ENCODE measurements around the gene CTSC. TPM values are rescaled to one million over a fixed set of nuclear protein-coding genes. Genes with fewer than 3 reads are reported as not detected.

CTSC gene
- total RNA-seq, 4 donors from 2014 or later, result 54.8 to 87.5 (median 64.2) TPM

DNA sequence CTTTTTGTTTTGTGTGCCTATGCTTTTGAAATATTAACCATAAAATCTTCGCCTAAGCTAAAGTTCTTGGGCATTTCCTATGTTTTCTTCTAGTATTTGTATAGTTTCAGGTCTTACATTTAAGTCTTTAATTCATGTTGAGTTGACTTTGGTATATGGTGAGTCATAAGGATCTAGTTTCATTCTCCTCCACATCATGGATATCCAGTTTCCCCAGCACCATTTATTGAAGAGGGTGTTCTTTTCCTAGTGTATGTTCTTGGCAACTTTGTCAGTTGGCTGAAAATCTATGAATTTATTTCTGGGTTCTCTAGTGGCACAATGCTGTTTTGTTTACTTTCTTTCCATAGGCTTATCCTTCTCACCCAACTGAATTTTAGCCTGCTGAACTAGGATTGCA, 49.0 kb downstream of the CTSC start:
- H3K4me3 ChIP-seq (replicated peaks in 1 of 3), result no peak overlapping the region
- H3K4me1 ChIP-seq, result peaks cover 11 to 32% of the 10 kb centered on the region in 2 donors
- H3K27me3 ChIP-seq, result no peaks in the 10 kb centered on the region
- TF ChIP-seq, protein P1, sequence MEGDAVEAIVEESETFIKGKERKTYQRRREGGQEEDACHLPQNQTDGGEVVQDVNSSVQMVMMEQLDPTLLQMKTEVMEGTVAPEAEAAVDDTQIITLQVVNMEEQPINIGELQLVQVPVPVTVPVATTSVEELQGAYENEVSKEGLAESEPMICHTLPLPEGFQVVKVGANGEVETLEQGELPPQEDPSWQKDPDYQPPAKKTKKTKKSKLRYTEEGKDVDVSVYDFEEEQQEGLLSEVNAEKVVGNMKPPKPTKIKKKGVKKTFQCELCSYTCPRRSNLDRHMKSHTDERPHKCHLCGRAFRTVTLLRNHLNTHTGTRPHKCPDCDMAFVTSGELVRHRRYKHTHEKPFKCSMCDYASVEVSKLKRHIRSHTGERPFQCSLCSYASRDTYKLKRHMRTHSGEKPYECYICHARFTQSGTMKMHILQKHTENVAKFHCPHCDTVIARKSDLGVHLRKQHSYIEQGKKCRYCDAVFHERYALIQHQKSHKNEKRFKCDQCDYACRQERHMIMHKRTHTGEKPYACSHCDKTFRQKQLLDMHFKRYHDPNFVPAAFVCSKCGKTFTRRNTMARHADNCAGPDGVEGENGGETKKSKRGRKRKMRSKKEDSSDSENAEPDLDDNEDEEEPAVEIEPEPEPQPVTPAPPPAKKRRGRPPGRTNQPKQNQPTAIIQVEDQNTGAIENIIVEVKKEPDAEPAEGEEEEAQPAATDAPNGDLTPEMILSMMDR (IDR thresholded peaks at IDR 0.05), result no peak
- no peak for TF ChIP-seq POLR2A (IDR thresholded peaks at IDR 0.05)
- DNase-seq, result no peak
- H3K36me3 ChIP-seq, result no peaks in the 10 kb centered on the region
- no peak overlapping the region for H3K27ac ChIP-seq
- H3K9me3 ChIP-seq, result no peaks in the 10 kb centered on the region
- WGBS, 2 donors, result 96 to 98% methylated on average over 1 of the region's 1 CpG
- intact Hi-C loops (cut with DNase I), result no loop called here

DNA sequence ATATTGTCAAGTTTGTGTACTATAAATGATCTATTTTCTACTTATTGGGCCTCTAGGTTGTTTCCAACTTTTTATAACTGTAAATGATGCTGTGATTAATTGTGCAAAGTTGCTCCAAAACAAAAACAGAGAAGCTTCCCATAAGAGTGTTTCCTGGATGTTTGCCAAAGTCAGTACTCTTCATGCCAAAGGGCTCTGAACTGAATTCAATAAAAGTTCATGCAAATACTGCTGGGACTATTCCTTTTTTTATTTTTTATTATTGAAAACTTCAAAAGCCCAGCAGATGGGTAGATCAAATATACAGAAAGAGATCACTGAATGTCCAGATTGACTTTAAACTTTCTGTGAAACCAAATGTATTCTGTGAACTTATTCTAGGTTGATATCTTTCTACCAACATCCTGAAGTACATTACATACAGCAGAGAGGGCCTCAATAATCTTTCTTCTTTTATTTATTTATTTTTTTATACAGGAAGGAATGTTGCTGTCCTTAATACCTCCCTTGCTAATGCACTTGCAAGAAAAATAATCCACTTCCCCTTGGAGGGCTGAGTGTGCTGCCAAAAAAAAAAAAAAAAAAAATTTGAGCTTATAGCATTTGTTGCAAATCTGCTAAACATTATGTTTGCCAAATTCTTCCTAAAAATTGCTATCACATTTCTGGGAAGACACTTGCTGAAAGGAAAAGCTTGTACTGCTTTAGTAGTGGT, 53.0 kb downstream of the CTSC start:
- Histone ChIP-seq H3K27me3 (no peaks in the 10 kb centered on the region), H3K27ac (no peak overlapping the region), H3K4me3 (replicated peaks in 1 of 3) (no peak overlapping the region), H3K9me3 (no peaks in the 10 kb centered on the region), H3K36me3 (no peaks in the 10 kb centered on the region), H3K4me1 (peaks cover 30 to 49% of the 10 kb centered on the region in 2 donors)
- TF ChIP-seq, protein P1 (IDR thresholded peaks at IDR 0.05), result no peak
- TF ChIP-seq POLR2A (IDR thresholded peaks at IDR 0.05), result no peak
- intact Hi-C loops (cut with DNase I), result no loop called here
- DNase-seq, result no peak

DNA sequence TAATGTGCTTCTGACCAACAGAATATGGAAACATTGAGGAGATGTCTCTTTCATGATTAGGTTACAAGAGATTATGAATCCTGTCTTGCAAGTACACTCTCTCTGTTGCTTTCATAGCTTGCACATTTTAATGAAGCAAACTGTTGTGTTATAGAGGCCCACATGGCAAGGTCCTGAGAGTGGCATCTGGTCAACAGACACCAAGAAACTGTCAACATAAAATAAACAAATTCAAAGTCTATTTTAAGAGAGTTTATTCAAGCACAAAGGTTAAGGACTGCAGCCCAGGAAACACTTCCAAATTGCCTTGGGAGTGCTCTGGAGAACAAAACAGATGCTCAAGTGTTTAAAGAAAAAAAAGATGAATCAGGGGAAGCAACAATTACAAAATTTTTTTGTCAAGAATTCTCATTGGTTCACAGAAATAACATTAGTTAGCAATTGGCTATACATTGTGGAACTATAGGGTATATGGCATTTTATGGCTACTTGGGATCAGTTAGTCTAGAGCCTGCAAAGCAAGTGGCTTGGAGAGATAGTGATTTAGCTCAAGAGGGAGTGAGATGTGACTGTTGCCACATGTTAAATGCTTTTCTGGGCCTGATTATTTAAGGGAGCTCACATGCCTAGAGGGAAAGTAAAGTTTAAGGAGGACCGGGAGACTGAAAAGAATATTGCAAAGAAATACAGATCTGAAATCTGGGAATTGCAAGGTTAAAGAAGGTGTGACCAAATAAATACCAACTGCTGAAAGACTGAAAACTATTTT, 54.6 kb downstream of the CTSC start:
- H3K9me3 ChIP-seq, result no peaks in the 10 kb centered on the region
- peaks cover 30 to 49% of the 10 kb centered on the region in 2 donors for H3K4me1 ChIP-seq

DNA sequence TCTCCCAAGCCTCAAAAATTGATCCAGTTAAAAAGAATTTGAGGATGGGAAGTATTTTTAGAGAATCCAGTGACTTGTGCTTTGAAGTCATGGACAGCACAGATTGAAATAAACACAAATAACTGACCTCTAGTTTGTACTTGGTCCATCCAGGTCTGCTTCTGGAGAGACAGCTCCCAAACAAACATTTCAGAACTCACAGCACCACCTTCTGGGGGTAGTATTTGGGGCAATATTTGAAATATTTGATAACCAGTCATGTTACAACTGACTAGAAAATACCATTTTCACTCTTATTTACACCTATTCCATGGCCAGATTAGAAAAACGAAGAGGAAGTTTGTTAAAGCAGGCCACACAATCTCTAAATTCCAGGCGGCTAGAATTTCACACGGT, 56.2 kb downstream of the CTSC start:
- 60 to 69% methylated on average over 3 of the region's 3 CpGs for WGBS, 2 donors
- DNase-seq, result no peak

More for the DNA sequence above, 54.6 kb downstream of the CTSC start:
- Histone ChIP-seq H3K27ac (peak overlapping the region in 1 of 3 donors; percentile 16), H3K36me3 (no peaks in the 10 kb centered on the region), H3K27me3 (no peaks in the 10 kb centered on the region), H3K4me3 (replicated peaks in 1 of 3) (no peak overlapping the region)
- intact Hi-C loops (cut with DNase I), result no loop called here
- no peak for DNase-seq
- TF ChIP-seq, protein P1 (IDR thresholded peaks at IDR 0.05), result no peak
- no peak for TF ChIP-seq POLR2A (IDR thresholded peaks at IDR 0.05)
- WGBS, 2 donors, result 73 to 81% methylated on average over 1 of the region's 1 CpG

More for the DNA sequence above, 56.2 kb downstream of the CTSC start:
- Histone ChIP-seq H3K36me3 (no peaks in the 10 kb centered on the region), H3K27me3 (no peaks in the 10 kb centered on the region), H3K9me3 (no peaks in the 10 kb centered on the region), H3K4me3 (replicated peaks in 1 of 3) (no peak overlapping the region), H3K27ac (peak overlapping the region in 2 of 3 donors; percentile 21 to 35), H3K4me1 (peaks cover 36 to 49% of the 10 kb centered on the region in 2 donors)
- intact Hi-C loops (cut with DNase I), result no loop called here
- TF ChIP-seq POLR2A (IDR thresholded peaks at IDR 0.05), result no peak
- TF ChIP-seq, protein P1 (IDR thresholded peaks at IDR 0.05), result peak in 2 of 6 experiments; percentile 13 to 19
